Measurements from ENCODE around the gene TOB1.

DNA sequence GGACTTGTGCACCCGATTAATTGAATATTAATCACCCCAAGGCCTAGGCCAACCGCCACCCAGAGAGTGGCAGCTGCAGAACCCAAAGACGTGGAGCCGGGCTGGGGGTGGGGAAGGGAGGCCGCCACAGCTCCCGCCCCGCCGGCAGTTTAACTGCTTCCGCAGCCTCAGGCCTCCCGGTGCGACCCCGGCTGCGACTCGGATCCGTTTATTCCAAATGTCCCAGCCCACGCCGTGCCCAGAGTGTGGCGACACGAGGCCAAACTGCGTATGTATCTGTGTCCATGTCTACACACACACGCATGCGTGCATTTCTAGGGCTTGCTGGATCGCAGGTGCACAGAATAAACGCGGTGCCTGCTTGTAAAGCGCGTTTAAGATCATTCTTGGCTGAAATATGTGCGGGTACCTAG, 802 bp upstream of the TOB1 start:
- TF ChIP-seq ZNF248 (tag by site-specific recombination; IDR thresholded peaks at IDR 0.05): no peak
- TF ChIP-seq BCL11A (tag by site-specific recombination; IDR thresholded peaks at IDR 0.05; ENCODE audit: low read depth): no peak
- TF ChIP-seq, protein P1, sequence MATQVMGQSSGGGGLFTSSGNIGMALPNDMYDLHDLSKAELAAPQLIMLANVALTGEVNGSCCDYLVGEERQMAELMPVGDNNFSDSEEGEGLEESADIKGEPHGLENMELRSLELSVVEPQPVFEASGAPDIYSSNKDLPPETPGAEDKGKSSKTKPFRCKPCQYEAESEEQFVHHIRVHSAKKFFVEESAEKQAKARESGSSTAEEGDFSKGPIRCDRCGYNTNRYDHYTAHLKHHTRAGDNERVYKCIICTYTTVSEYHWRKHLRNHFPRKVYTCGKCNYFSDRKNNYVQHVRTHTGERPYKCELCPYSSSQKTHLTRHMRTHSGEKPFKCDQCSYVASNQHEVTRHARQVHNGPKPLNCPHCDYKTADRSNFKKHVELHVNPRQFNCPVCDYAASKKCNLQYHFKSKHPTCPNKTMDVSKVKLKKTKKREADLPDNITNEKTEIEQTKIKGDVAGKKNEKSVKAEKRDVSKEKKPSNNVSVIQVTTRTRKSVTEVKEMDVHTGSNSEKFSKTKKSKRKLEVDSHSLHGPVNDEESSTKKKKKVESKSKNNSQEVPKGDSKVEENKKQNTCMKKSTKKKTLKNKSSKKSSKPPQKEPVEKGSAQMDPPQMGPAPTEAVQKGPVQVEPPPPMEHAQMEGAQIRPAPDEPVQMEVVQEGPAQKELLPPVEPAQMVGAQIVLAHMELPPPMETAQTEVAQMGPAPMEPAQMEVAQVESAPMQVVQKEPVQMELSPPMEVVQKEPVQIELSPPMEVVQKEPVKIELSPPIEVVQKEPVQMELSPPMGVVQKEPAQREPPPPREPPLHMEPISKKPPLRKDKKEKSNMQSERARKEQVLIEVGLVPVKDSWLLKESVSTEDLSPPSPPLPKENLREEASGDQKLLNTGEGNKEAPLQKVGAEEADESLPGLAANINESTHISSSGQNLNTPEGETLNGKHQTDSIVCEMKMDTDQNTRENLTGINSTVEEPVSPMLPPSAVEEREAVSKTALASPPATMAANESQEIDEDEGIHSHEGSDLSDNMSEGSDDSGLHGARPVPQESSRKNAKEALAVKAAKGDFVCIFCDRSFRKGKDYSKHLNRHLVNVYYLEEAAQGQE (tag by site-specific recombination; IDR thresholded peaks at IDR 0.05): no peak; the same call in 1 of the 2 replicates
- TF ChIP-seq SCRT1 (tag by site-specific recombination; IDR thresholded peaks at IDR 0.05; ENCODE audit: borderline replicate concordance): no peak

Data from HEK293 (cell line).